ENCODE measurements around the gene PRSS38. TPM values are rescaled to one million over a fixed set of nuclear protein-coding genes. Genes with fewer than 3 reads are reported as not detected.

The PRSS38 gene
- polyA plus RNA-seq, 1 donor: not detected

Other genes with a start within 250 kb of the PRSS38 start
- 16.0 TPM for gene JMJD4, start 80.4 kb upstream of the PRSS38 start, polyA plus RNA-seq (ENCODE audit: insufficient read length)
- 32.2 TPM for gene SNAP47, start 80.2 kb upstream of the PRSS38 start, polyA plus RNA-seq (ENCODE audit: insufficient read length)
- 11.2 TPM for gene WNT9A, start 132.3 kb downstream of the PRSS38 start, polyA plus RNA-seq (ENCODE audit: insufficient read length)
- not detected for gene WNT3A, start 191.3 kb downstream of the PRSS38 start, polyA plus RNA-seq (ENCODE audit: insufficient read length)

Measured in forelimb muscle (tissue), 1 donor.